ENCODE data around the gene SMYD1. TPM values are rescaled to one million over a fixed set of nuclear protein-coding genes. Genes with fewer than 3 reads are reported as not detected.

The SMYD1 gene
- total RNA-seq, 1 experiment from 2014 or later = not detected

DNA sequence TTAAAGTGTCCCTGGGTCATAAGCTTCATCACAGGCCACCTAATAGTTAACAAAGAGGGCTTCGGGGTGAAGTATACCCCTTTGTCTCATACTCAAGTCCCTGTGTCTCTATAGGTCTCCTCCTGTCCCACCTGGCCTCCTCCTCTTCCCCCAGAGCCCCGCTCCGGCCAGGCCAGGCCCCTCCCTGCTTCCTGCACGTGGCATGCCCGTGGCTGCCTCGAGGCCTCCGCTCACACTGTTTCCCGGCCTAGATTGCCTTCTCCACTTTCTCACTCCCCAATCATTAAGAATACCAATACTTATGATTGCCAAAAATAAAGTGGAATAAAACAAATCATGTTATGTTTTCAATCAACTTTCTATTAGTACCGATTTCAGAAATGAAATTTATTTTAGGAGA is 18.8 kb downstream of the SMYD1 start:
- no peak overlapping the region for H3K9ac ChIP-seq (ENCODE audit: low read length)
- no peak overlapping the region for H3K4me2 ChIP-seq (ENCODE audit: low read length)
- no TSS peak for BruUV-seq (replicated peaks)
- no peaks in the 10 kb centered on the region for H3K9me2 ChIP-seq (ENCODE audit: insufficient read depth)
- H3K79me2 ChIP-seq (ENCODE audit: insufficient read depth, low read length) = no peaks in the 10 kb centered on the region
- H3K4me3 ChIP-seq (replicated peaks in 1 of 2; ENCODE audit: low read depth in 1 of 2, low read length in 2 of 2) = no peak overlapping the region
- ChIA-PET POLR2A (no interaction called here), CTCF (interaction anchor here (4.5 kb wide), 1 partner anchor 26 kb away, joined by 12 read pairs; no protein-coding TSS in a partner anchor), RAD21 (ENCODE audit: low non-redundant PET in 1 of 2, low total read pairs in 2 of 2, uncharacterized antibody in 2 of 2, unreplicated experiment in 2 of 2) (no interaction called here)
- H3K4me1 ChIP-seq (ENCODE audit: control insufficient read depth in 1 of 2, insufficient read depth in 2 of 2, low read length in 2 of 2) = peaks cover 0 to 5% of the 10 kb centered on the region in 2 experiments; a peak in 1 of 4 replicates
- no peak overlapping the region for H3K27ac ChIP-seq (ENCODE audit: low read depth, low read length)
- ATAC-seq (no peak), DNase-seq (ENCODE audit: low read depth, low spot score) (no peak)
- no peak for TF ChIP-seq POLR2AphosphoS5 (IDR thresholded peaks at IDR 0.05; ENCODE audit: low read depth, low read length)
- TF ChIP-seq, protein P1, sequence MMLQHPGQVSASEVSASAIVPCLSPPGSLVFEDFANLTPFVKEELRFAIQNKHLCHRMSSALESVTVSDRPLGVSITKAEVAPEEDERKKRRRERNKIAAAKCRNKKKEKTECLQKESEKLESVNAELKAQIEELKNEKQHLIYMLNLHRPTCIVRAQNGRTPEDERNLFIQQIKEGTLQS (IDR thresholded peaks at IDR 0.05) = no peak
- TF ChIP-seq, protein P2, sequence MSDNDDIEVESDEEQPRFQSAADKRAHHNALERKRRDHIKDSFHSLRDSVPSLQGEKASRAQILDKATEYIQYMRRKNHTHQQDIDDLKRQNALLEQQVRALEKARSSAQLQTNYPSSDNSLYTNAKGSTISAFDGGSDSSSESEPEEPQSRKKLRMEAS (IDR thresholded peaks at IDR 0.05) = no peak
- TF ChIP-seq CEBPB (IDR thresholded peaks at IDR 0.05; ENCODE audit: low read depth) = no peak
- no peak for TF ChIP-seq EZH2phosphoT487 (IDR thresholded peaks at IDR 0.05; ENCODE audit: borderline replicate concordance)
- TF ChIP-seq, protein P3, sequence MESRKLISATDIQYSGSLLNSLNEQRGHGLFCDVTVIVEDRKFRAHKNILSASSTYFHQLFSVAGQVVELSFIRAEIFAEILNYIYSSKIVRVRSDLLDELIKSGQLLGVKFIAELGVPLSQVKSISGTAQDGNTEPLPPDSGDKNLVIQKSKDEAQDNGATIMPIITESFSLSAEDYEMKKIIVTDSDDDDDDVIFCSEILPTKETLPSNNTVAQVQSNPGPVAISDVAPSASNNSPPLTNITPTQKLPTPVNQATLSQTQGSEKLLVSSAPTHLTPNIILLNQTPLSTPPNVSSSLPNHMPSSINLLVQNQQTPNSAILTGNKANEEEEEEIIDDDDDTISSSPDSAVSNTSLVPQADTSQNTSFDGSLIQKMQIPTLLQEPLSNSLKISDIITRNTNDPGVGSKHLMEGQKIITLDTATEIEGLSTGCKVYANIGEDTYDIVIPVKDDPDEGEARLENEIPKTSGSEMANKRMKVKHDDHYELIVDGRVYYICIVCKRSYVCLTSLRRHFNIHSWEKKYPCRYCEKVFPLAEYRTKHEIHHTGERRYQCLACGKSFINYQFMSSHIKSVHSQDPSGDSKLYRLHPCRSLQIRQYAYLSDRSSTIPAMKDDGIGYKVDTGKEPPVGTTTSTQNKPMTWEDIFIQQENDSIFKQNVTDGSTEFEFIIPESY (IDR thresholded peaks at IDR 0.05; ENCODE audit: extremely low read depth, insufficient replicate concordance, low read length) = no peak
- TF ChIP-seq SP1 (IDR thresholded peaks at IDR 0.05; ENCODE audit: low read depth) = no peak
- no peak for TF ChIP-seq ZFX (IDR thresholded peaks at IDR 0.05)
- TF ChIP-seq FOSL1 (IDR thresholded peaks at IDR 0.05; ENCODE audit: low read depth) = no peak
- TF ChIP-seq EZH2 (IDR thresholded peaks at IDR 0.05) = no peak
- TF ChIP-seq POLR2A (IDR thresholded peaks at IDR 0.05; ENCODE audit: borderline replicate concordance, extremely low read depth, insufficient read depth, insufficient read length) = no peak
- no peak for TF ChIP-seq EGR1 (IDR thresholded peaks at IDR 0.05; ENCODE audit: low read depth)
- no peak for TF ChIP-seq ZNF274 (IDR thresholded peaks at IDR 0.05; ENCODE audit: low read depth, low read length)
- H3K36me3 ChIP-seq (ENCODE audit: control insufficient read depth in 1 of 2, insufficient read depth in 2 of 2, low read length in 2 of 2) = no peaks in the 10 kb centered on the region
- no peaks in the 10 kb centered on the region for H3K27me3 ChIP-seq (ENCODE audit: insufficient read depth, low read length)
- H2AFZ ChIP-seq (ENCODE audit: low read depth, low read length, poor library complexity, severe bottlenecking) = no peak overlapping the region
- no peaks in the 10 kb centered on the region for H4K20me1 ChIP-seq (ENCODE audit: insufficient read depth)
- H3K9me3 ChIP-seq (ENCODE audit: control insufficient read depth in 1 of 2, insufficient read depth in 1 of 2, low read depth in 1 of 2, low read length in 2 of 2) = no peaks in the 10 kb centered on the region
- intact Hi-C loops (cut with micrococcal nuclease) = no loop called here

Measured in HCT116 (cell line).